ENCODE measurements around the gene RAB28.

GRCh38 chr4:13427599-13428325 is 56.4 kb downstream of the RAB28 start:
- TF ChIP-seq, protein P1, sequence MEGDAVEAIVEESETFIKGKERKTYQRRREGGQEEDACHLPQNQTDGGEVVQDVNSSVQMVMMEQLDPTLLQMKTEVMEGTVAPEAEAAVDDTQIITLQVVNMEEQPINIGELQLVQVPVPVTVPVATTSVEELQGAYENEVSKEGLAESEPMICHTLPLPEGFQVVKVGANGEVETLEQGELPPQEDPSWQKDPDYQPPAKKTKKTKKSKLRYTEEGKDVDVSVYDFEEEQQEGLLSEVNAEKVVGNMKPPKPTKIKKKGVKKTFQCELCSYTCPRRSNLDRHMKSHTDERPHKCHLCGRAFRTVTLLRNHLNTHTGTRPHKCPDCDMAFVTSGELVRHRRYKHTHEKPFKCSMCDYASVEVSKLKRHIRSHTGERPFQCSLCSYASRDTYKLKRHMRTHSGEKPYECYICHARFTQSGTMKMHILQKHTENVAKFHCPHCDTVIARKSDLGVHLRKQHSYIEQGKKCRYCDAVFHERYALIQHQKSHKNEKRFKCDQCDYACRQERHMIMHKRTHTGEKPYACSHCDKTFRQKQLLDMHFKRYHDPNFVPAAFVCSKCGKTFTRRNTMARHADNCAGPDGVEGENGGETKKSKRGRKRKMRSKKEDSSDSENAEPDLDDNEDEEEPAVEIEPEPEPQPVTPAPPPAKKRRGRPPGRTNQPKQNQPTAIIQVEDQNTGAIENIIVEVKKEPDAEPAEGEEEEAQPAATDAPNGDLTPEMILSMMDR (IDR thresholded peaks at IDR 0.05; ENCODE audit: low read length): no peak
- TF ChIP-seq EZH2 (IDR thresholded peaks at IDR 0.05; ENCODE audit: borderline replicate concordance, low read length): no peak
